ENCODE measurements around the gene PRKCB. TPM values are rescaled to one million over a fixed set of nuclear protein-coding genes. Genes with fewer than 3 reads are reported as not detected.

PRKCB gene
- polyA plus RNA-seq, 3 donors = 57.4 to 87.4 (median 75.5) TPM

- Histone ChIP-seq H3K36me3 (replicated peaks in 1 of 2; ENCODE audit: control insufficient read depth in 1 of 2, insufficient read depth in 2 of 2, low read length in 2 of 2) (peaks cover 0 to 82% of the 10 kb centered on the region in 2 donors), H3K4me1 (ENCODE audit: control insufficient read depth in 1 of 2, insufficient read depth in 2 of 2, low read length in 2 of 2) (no peaks in the 10 kb centered on the region), H3K9ac (ENCODE audit: insufficient read depth, low read length, poor library complexity, severe bottlenecking) (no peak overlapping the region), H3K27me3 (ENCODE audit: control insufficient read depth in 2 of 2, insufficient read depth in 2 of 2, low read length in 2 of 2) (no peaks in the 10 kb centered on the region), H3K27ac (ENCODE audit: low read depth in 1 of 2, low read length in 2 of 2) (no peak overlapping the region), H3K4me3 (replicated peaks in 1 of 3; ENCODE audit: low read depth in 2 of 3, low read length in 3 of 3) (no peak overlapping the region), H3K4me2 (replicated peaks; ENCODE audit: extremely low read depth, low read length, poor library complexity, severe bottlenecking) (no peak overlapping the region), H4K20me1 (ENCODE audit: insufficient read depth, low read length) (peaks cover 98% of the 10 kb centered on the region), H3K9me3 (replicated peaks in 1 of 2; ENCODE audit: control insufficient read depth in 1 of 2, insufficient read depth in 1 of 2, low read length in 2 of 2) (no peaks in the 10 kb centered on the region), H2AFZ (ENCODE audit: insufficient read depth, low read depth, low read length, poor library complexity, severe bottlenecking) (no peak overlapping the region), H3K79me2 (ENCODE audit: insufficient read depth, low read length) (peaks cover 6% of the 10 kb centered on the region)
- intact Hi-C loops (cut with micrococcal nuclease) = no loop called here
- no peak for TF ChIP-seq CTCF (IDR thresholded peaks at IDR 0.05)
- Mint-ChIP-seq H3K4me3 (no peak overlapping the region), H3K9me3 (peaks cover 0 to 2% (median 0%) of the 10 kb centered on the region in 7 donors), H3K27ac (no peak overlapping the region), H3K27me3 (ENCODE audit: low read depth in 3 of 3) (peaks cover 0 to 1% (median 0%) of the 10 kb centered on the region in 3 donors), H3K36me3 (peaks cover 46 to 53% of the 10 kb centered on the region in 2 donors), H3K4me1 (peaks cover 9% of the 10 kb centered on the region)
- WGBS (ENCODE audit: insufficient coverage) = 100% methylated on average over 3 of the region's 6 CpGs
- DNase-seq = no peak
Measured at GRCh38 chr16:24075931-24076716, 240.3 kb downstream of the PRKCB start.

GRCh38 chr16:24077292-24077691, 241.5 kb downstream of the PRKCB start:
- Histone ChIP-seq H3K79me2 (ENCODE audit: insufficient read depth, low read length) (peaks cover 6% of the 10 kb centered on the region), H3K9ac (ENCODE audit: insufficient read depth, low read length, poor library complexity, severe bottlenecking) (no peak overlapping the region), H3K9me3 (replicated peaks in 1 of 2; ENCODE audit: control insufficient read depth in 1 of 2, insufficient read depth in 1 of 2, low read length in 2 of 2) (no peaks in the 10 kb centered on the region), H3K4me2 (replicated peaks; ENCODE audit: extremely low read depth, low read length, poor library complexity, severe bottlenecking) (no peak overlapping the region), H3K36me3 (replicated peaks in 1 of 2; ENCODE audit: control insufficient read depth in 1 of 2, insufficient read depth in 2 of 2, low read length in 2 of 2) (peaks cover 0 to 73% of the 10 kb centered on the region in 2 donors), H3K4me3 (replicated peaks in 1 of 3; ENCODE audit: low read depth in 2 of 3, low read length in 3 of 3) (no peak overlapping the region), H4K20me1 (ENCODE audit: insufficient read depth, low read length) (peaks cover 93% of the 10 kb centered on the region), H3K4me1 (ENCODE audit: control insufficient read depth in 1 of 2, insufficient read depth in 2 of 2, low read length in 2 of 2) (no peaks in the 10 kb centered on the region), H2AFZ (ENCODE audit: insufficient read depth, low read depth, low read length, poor library complexity, severe bottlenecking) (no peak overlapping the region), H3K27me3 (ENCODE audit: control insufficient read depth in 2 of 2, insufficient read depth in 2 of 2, low read length in 2 of 2) (no peaks in the 10 kb centered on the region), H3K27ac (ENCODE audit: low read depth in 1 of 2, low read length in 2 of 2) (no peak overlapping the region)
- peaks cover 0 to 2% (median 0%) of the 10 kb centered on the region in 7 donors for H3K9me3 Mint-ChIP-seq
- no peak overlapping the region for H3K4me3 Mint-ChIP-seq
- H3K36me3 Mint-ChIP-seq = peaks cover 45 to 53% of the 10 kb centered on the region in 2 donors
- no peak overlapping the region for H3K27ac Mint-ChIP-seq
- DNase-seq = no peak
- no CpG with 5 or more reads among the region's 1 CpG for whole genome bisulfite sequencing (ENCODE audit: insufficient coverage)
- H3K27me3 Mint-ChIP-seq (ENCODE audit: low read depth in 3 of 3) = peaks cover 0 to 1% (median 0%) of the 10 kb centered on the region in 3 donors
- H3K4me1 Mint-ChIP-seq = peaks cover 5% of the 10 kb centered on the region
- intact Hi-C loops (cut with micrococcal nuclease) = no loop called here
- no peak for TF ChIP-seq CTCF (IDR thresholded peaks at IDR 0.05)

All from CD14-positive monocyte (primary cell).